HL-60 (cell line): ENCODE results near the gene ASB18.

Experiments
- CTCF ChIP-seq: IDR thresholded peaks from one replicate; pipeline ENCODE4 v1.5.1; 2011; ENCODE audit warnings: low read length, control low read depth, inconsistent platforms; ENCODE audit not compliant: insufficient read depth
- POLR2AphosphoS5 ChIP-seq: IDR thresholded peaks from 2 replicates; pipeline ENCODE4 v1.6.1; 2012; ENCODE audit warnings: low read depth
- TF ChIP-seq, protein P1 (sequence below): IDR thresholded peaks from 2 replicates; pipeline ENCODE4 v1.6.1; 2012; ENCODE audit warnings: low read depth; ENCODE audit not compliant: insufficient replicate concordance

DNA sequence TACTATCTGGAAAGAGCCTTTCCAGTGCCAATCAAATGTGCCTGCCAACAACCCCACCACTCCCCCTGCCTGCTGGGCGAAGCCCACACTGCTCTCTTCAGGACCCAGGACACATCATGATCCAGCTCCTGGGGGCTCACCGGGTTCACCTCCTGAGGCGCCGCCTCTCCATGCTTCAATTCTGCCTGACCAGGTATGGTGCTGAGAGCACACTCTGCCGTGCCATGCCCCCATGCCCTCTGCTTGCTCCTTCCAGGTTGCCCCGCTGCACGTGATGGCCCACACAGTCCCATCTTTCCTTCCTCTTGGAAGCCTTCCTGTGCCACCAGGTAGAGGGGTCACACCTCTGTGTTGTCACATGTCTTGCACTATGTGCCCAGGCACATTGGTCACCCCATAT, 47.5 kb downstream of the ASB18 start:
- TF ChIP-seq POLR2AphosphoS5 (no peak), CTCF (no peak)
- TF ChIP-seq, protein P1, sequence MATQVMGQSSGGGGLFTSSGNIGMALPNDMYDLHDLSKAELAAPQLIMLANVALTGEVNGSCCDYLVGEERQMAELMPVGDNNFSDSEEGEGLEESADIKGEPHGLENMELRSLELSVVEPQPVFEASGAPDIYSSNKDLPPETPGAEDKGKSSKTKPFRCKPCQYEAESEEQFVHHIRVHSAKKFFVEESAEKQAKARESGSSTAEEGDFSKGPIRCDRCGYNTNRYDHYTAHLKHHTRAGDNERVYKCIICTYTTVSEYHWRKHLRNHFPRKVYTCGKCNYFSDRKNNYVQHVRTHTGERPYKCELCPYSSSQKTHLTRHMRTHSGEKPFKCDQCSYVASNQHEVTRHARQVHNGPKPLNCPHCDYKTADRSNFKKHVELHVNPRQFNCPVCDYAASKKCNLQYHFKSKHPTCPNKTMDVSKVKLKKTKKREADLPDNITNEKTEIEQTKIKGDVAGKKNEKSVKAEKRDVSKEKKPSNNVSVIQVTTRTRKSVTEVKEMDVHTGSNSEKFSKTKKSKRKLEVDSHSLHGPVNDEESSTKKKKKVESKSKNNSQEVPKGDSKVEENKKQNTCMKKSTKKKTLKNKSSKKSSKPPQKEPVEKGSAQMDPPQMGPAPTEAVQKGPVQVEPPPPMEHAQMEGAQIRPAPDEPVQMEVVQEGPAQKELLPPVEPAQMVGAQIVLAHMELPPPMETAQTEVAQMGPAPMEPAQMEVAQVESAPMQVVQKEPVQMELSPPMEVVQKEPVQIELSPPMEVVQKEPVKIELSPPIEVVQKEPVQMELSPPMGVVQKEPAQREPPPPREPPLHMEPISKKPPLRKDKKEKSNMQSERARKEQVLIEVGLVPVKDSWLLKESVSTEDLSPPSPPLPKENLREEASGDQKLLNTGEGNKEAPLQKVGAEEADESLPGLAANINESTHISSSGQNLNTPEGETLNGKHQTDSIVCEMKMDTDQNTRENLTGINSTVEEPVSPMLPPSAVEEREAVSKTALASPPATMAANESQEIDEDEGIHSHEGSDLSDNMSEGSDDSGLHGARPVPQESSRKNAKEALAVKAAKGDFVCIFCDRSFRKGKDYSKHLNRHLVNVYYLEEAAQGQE = no peak
